Spleen (tissue), 7 donors: ENCODE results near the gene DMD.

Experiments used
- CTCF ChIP-seq, 11 experiments: fragments of 200-600 bp in 7 of 11; fragments of 450-650 bp in 4 of 11; sonication (generic) in 4 of 11; IDR thresholded peaks in 8 of 11; conservative IDR thresholded peaks in 3 of 11; 1 replicate in 7 of 11; 2 replicates in 4 of 11; pipeline versions ENCODE4 v1.4.0 to v1.8.0; 2016 to 2021; ENCODE audit warnings: antibody characterized with exemption in 11 of 11, inconsistent platforms in 4 of 11, mild to moderate bottlenecking in 1 of 11
- POLR2A ChIP-seq, 3 donors: fragments of 450-650 bp; IDR thresholded peaks; one replicate each; pipeline ENCODE4 v1.5.1; 2017; ENCODE audit warnings: antibody characterized with exemption in 3 of 3, mild to moderate bottlenecking in 1 of 3
- donor health status: DM: no; HTN: no; CAD: no; lungs with moderate emphysema.
- donor health status: DM: no; HTN: no; CAD: no.
- donor health status: DM: no; HTN: no; CAD: no.

- no peak for TF ChIP-seq CTCF (IDR thresholded peaks at IDR 0.05 in 8 of 11, conservative IDR thresholded peaks at IDR 0.05 in 3 of 11)
- no peak for TF ChIP-seq POLR2A (IDR thresholded peaks at IDR 0.05)
Observed at GRCh38 chrX:31656013-31656412, 1555.3 kb downstream of the DMD start.
